Raji (cell line): ENCODE results near the gene PEAR1.

Experiments used
- POLR2A ChIP-seq: IDR thresholded peaks from 2 replicates; pipeline ENCODE4 v1.6.1; 2011; ENCODE audit warnings: low read depth, low read length, control low read depth; ENCODE audit not compliant: insufficient read depth

The PEAR1 gene

GRCh38 chr1:156901966-156902915 lies 8.7 kb downstream of the PEAR1 start:
- no peak for TF ChIP-seq POLR2A

DNA sequence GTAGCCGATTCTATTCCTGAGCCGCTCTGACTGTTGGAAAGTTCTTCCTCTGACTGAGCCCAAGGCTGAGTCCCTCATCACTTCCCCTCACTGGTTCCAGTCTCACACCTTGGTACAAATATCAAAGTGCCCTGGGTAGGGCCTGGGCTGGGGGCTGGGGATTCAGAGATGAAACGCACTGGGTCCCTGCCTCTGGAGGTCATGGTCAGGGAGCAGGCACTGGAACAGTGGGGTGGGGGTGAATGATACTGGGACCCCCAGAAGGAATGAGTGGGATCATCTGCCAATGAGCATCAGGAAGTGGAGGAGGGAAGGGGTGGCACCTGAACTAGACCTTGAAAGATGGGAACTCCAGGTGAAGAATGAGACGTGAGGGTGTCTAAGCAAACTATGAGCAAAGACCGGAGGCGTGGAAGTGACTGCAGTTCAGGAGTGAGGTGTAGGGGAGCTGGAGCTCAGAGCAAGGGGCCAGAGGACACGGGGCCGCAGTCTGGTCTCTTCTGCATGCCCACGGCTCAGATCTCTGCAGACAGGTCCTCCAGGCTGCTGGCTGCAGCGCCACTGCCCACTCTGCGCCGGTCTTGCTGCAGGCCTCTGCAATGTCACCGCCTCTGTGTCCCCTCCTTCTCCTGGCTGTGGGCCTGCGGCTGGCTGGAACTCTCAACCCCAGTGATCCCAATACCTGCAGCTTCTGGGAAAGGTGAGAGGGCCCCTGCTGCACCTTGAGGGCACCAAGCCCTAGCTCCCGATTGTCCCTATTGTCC lies 10.0 kb downstream of the PEAR1 start:
- no peak for TF ChIP-seq POLR2A

- no peak for TF ChIP-seq POLR2A
These were observed 10.9 kb downstream of the PEAR1 start for GRCh38 chr1:156904187-156904959.

DNA sequence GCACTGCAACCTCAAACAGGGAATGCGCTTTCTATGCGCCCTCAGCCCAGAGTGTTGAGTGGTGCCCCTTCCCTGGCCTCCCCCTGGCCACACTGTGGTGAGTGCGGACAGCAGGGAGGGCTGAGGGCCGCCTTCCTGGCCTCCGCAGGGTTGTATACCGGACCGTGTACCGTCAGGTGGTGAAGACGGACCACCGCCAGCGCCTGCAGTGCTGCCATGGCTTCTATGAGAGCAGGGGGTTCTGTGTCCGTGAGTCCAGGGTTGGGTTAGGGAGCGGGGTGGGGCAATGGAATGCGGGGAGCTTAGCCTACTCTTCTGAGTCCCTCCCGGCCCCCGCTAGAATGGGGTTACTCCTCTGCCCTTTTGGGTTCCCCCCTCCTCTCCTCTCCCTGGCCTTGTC lies 11.7 kb downstream of the PEAR1 start:
- TF ChIP-seq POLR2A = no peak

- no peak for TF ChIP-seq POLR2A
These were observed 12.1 kb downstream of the PEAR1 start for GRCh38 chr1:156905651-156906050.

DNA sequence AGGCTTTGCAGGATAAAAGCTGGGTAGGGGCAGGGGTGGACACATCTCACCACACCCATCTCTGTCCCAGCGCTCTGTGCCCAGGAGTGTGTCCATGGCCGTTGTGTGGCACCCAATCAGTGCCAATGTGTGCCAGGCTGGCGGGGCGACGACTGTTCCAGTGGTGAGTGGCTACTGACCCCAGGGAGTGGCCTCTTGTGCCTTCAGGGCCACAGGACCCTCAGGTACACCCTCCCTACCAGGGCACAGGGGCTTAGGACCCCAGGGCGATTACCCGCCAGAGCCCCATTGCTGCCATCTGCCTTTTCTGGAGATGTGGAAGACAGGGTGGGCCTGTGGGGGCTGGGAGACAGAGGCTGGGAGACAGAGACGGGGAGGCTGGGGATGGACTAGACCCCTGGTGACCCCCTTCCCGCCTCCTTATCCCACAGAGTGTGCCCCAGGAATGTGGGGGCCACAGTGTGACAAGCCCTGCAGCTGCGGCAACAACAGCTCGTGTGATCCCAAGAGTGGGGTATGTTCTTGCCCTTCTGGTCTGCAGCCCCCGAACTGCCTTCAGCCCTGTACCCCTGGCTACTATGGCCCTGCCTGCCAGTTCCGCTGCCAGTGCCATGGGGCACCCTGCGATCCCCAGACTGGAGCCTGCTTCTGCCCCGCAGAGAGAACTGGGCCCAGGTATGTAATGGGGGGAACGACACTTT lies 12.8 kb downstream of the PEAR1 start:
- TF ChIP-seq POLR2A = no peak

DNA sequence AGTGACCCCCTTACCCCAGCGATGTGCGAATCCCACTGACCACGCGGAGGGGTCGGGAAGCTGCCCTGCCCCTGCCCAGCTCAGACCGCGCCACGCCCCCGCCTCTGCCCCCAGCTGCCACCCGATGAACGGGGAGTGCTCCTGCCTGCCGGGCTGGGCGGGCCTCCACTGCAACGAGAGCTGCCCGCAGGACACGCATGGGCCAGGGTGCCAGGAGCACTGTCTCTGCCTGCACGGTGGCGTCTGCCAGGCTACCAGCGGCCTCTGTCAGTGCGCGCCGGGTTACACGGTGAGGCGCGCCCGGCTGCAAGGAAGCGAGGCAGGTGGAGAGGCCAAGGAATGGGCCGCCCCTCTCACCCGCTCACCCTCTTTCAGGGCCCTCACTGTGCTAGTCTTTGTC lies 15.0 kb downstream of the PEAR1 start:
- TF ChIP-seq POLR2A = no peak

DNA sequence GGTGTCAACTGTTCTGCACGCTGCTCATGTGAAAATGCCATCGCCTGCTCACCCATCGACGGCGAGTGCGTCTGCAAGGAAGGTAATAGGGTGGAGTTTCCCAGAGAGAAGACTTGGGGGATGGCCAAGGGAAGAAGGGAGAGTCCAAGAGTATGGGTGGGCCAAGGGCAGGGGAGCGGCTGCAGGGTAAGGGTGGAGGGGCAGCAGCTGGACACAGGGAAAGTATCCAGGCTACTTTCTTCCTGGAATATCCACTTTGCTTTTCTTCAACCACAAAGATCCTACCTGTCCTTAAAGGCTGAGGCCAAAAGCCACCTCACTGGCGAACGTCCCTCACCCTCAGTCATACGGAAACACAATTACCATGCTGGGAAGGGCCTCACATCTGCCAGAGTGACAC lies 15.4 kb downstream of the PEAR1 start:
- TF ChIP-seq POLR2A = no peak

DNA sequence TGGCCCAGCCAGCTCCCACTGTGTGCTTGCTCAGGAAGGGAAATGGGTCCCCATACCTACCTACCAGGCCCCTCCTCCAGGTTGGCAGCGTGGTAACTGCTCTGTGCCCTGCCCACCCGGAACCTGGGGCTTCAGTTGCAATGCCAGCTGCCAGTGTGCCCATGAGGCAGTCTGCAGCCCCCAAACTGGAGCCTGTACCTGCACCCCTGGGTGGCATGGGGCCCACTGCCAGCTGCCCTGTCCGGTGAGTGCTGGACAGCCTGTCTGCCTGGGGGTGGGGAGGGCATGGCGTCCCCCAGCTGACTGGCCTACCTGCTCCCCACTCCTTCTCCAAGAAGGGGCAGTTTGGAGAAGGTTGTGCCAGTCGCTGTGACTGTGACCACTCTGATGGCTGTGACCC lies 16.2 kb downstream of the PEAR1 start:
- no peak for TF ChIP-seq POLR2A

- TF ChIP-seq POLR2A = no peak
These were observed 16.8 kb downstream of the PEAR1 start for GRCh38 chr1:156910309-156910782.

- no peak for TF ChIP-seq POLR2A
These were observed 18.2 kb downstream of the PEAR1 start for GRCh38 chr1:156911577-156912298.

DNA sequence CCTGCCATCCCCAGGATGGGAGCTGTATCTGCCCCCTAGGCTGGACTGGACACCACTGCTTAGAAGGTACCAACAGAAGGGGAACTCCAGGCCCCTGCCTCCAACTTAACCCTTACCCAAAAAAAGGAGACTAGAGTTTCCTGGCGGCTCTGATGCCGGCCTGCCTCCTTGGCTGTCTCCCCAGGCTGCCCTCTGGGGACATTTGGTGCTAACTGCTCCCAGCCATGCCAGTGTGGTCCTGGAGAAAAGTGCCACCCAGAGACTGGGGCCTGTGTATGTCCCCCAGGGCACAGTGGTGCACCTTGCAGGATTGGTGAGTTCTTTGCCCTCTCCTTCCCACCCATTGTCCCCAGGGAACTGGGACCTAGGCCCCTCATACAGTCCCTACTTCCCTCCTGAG lies 18.8 kb downstream of the PEAR1 start:
- TF ChIP-seq POLR2A = no peak

GRCh38 chr1:156912861-156913808 lies 19.6 kb downstream of the PEAR1 start:
- TF ChIP-seq POLR2A = no peak

- TF ChIP-seq POLR2A = no peak
These were observed 20.4 kb downstream of the PEAR1 start for GRCh38 chr1:156913809-156914387.
